HL-60 (cell line): ENCODE results near the gene ARHGAP29.

Source experiments
- DNase-seq, 2 experiments: peaks; one replicate each; pipeline ENCODE4 v3.0.0-alpha.2; 2010 to 2020; ENCODE audit warnings: low read depth in 1 of 2, low spot score in 1 of 2
- H3K27ac ChIP-seq: fragments of 250-450 bp; sonication (Bioruptor Pico); replicated peaks from 2 replicates; pipeline ENCODE4 v1.5.1; 2020; ENCODE audit warnings: mild to moderate bottlenecking, moderate library complexity
- H3K27me3 ChIP-seq: fragments of 250-450 bp; sonication (Bioruptor Pico); 2 replicates; pipeline ENCODE4 v1.5.1; 2021; ENCODE audit warnings: mild to moderate bottlenecking, moderate library complexity; ENCODE audit not compliant: insufficient read depth, poor library complexity, severe bottlenecking
- H3K4me3 ChIP-seq: replicated peaks from 2 replicates; pipeline ENCODE4 v1.5.1; 2011; ENCODE audit warnings: mild to moderate bottlenecking, control low read depth, low read length; ENCODE audit not compliant: insufficient read depth
- GABPA ChIP-seq: IDR thresholded peaks from 2 replicates; pipeline ENCODE4 v1.6.1; 2012; ENCODE audit warnings: low read depth
- POLR2AphosphoS5 ChIP-seq: IDR thresholded peaks from 2 replicates; pipeline ENCODE4 v1.6.1; 2012; ENCODE audit warnings: low read depth
- REST ChIP-seq: IDR thresholded peaks from 2 replicates; pipeline ENCODE4 v1.6.1; 2012; ENCODE audit warnings: low read depth; ENCODE audit not compliant: insufficient replicate concordance
- SPI1 ChIP-seq: IDR thresholded peaks from 2 replicates; pipeline ENCODE4 v1.6.1; 2012; ENCODE audit warnings: low read depth, mild to moderate bottlenecking, borderline replicate concordance
- TF ChIP-seq, protein P1 (sequence below): IDR thresholded peaks from one replicate; pipeline ENCODE4 v1.5.1; 2011; ENCODE audit warnings: low read length, control low read depth, inconsistent platforms; ENCODE audit not compliant: insufficient read depth

Gene ARHGAP29

GRCh38 chr1:94258873-94259331, 21.5 kb upstream of the ARHGAP29 start:
- peaks cover 6% of the 10 kb centered on the region for H3K27me3 ChIP-seq
- no peak overlapping the region for H3K27ac ChIP-seq
- TF ChIP-seq, protein P1, sequence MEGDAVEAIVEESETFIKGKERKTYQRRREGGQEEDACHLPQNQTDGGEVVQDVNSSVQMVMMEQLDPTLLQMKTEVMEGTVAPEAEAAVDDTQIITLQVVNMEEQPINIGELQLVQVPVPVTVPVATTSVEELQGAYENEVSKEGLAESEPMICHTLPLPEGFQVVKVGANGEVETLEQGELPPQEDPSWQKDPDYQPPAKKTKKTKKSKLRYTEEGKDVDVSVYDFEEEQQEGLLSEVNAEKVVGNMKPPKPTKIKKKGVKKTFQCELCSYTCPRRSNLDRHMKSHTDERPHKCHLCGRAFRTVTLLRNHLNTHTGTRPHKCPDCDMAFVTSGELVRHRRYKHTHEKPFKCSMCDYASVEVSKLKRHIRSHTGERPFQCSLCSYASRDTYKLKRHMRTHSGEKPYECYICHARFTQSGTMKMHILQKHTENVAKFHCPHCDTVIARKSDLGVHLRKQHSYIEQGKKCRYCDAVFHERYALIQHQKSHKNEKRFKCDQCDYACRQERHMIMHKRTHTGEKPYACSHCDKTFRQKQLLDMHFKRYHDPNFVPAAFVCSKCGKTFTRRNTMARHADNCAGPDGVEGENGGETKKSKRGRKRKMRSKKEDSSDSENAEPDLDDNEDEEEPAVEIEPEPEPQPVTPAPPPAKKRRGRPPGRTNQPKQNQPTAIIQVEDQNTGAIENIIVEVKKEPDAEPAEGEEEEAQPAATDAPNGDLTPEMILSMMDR: no peak
- TF ChIP-seq REST (no peak), GABPA (no peak), POLR2AphosphoS5 (no peak), SPI1 (no peak)
- H3K4me3 ChIP-seq: no peak overlapping the region
- DNase-seq: no peak

DNA sequence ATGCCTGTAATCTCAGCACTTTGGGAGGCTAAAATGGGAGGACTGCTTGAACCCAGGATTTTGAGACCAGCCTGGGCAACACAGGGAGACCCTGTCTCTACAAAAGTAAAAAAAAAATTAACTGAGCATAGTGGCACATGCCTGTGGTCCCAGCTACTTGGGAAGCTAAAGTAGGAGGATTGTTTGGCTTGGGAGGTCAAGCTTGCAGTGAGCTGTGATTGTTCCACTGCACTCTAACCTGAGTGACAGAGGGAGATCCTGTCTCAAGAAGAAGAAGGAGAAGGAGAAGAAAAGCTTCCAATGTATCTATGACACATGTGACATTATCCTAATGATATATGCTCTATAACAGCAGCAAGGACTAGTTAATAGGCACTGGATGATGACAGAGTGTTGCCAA, 20.1 kb upstream of the ARHGAP29 start:
- Histone ChIP-seq H3K27ac (no peak overlapping the region), H3K4me3 (no peak overlapping the region), H3K27me3 (peaks cover 6% of the 10 kb centered on the region)
- DNase-seq: no peak
- TF ChIP-seq REST (no peak), SPI1 (no peak), GABPA (no peak), POLR2AphosphoS5 (no peak)
- TF ChIP-seq, protein P1: no peak

DNA sequence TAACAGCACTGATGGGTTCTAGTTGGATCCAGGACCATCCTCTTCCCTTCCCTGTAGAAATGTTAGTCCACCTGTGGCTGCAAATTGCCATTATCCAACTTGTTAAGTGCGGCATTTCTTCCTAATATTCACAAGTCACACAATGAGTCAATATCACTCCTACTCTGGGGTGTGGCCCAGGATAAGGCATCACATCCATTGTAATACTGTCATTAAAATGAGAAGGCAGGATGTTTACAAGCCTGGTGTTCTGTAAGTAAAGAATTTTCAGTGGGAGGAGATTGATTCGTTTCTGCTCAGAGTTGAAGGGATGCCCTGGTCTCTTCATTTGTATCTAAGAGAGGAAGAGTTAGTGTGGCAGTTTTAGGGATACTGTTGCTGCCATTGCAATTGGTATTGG, 18.1 kb upstream of the ARHGAP29 start:
- no peak overlapping the region for H3K4me3 ChIP-seq
- no peak overlapping the region for H3K27ac ChIP-seq
- peaks cover 6% of the 10 kb centered on the region for H3K27me3 ChIP-seq
- no peak for DNase-seq
- TF ChIP-seq REST (no peak), GABPA (no peak), SPI1 (no peak), POLR2AphosphoS5 (no peak)
- TF ChIP-seq, protein P1: no peak
